T follicular helper cell (primary cell): ENCODE data around the gene MBLAC1.

Experiments used
- DNase-seq: peaks from one replicate; pipeline ENCODE4 v3.0.0-alpha.2; 2020; ENCODE audit warnings: low read depth

Gene MBLAC1

DNA sequence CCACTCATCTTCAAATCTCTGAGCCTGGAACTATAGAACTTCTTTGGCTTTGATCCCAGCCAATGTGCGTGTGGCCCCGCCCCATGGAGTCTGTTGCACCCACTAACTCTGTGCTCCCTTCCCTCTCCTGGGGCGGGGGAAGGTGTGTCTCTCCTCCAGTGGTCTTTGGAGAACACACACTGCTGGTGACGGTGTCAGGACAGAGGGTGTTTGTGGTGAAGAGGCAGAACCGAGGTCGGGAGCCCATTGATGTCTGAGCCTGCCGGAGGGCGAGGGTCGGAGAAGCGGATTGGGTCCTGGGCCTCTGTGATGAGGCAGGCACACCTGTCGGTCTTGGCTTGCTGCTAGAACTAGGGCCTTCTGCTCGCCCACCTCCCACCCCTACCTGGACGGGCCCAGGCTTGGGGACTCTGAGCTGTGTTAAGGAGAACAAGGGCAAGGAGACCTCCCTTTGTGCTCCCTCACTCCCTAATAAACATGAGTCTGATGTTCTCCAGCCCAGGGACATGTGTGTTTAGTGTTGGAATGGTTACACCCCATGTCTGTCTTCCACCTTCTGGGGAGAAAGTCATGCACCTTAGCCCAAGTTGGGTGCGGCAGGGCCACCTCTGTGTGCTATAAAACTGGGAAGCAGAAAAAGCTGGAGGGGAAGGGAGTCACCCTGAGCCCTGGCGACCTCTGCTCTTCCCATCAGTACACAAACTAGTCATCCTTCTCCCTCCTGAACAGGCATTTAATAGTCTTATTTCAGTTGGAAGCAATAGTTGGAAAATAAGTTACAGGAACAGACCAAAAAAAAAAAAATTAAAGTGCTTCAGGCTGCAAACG is 27.2 kb downstream of the MBLAC1 start:
- no peak for DNase-seq

DNA sequence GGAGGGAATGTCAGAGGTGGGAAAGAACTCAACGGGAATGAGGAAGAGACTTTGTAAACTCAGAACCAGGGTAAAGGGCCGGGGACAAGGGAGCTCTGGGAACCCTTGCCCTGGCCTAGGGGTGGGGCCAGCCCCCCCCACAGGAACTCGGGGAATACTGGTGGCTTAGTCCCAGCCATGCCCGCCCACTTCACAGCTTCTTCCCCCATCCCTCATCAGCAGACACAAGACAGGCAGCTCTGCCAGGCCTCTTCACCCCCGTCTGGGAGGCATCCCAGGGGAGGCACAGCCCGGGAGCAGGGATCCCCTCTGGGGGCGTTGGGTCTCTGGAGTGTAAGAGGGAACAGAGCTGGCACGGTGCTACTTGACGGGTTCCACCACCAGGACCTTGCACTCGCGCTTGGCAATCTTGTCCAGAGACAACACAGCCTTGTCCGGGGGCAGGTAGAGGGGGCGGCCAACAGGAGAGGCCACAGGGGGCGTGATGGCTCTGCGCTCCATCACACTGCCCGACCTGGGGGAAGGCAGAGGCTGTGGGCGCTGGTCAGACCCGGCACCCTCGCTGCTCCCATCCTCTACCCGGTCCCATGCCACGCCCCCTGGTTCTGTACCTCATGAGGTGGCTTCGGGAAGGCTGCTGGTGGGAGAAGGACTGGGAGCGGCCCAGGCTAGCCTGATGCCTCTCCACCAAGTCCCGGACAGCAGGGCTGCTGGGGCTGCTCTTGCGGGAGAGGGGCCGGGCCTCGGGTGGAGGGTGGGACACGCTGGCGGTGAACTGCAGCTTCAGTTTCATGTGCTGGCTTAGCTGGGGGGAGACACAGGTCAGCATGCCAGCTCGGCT is 28.1 kb downstream of the MBLAC1 start:
- DNase-seq, result no peak

DNA sequence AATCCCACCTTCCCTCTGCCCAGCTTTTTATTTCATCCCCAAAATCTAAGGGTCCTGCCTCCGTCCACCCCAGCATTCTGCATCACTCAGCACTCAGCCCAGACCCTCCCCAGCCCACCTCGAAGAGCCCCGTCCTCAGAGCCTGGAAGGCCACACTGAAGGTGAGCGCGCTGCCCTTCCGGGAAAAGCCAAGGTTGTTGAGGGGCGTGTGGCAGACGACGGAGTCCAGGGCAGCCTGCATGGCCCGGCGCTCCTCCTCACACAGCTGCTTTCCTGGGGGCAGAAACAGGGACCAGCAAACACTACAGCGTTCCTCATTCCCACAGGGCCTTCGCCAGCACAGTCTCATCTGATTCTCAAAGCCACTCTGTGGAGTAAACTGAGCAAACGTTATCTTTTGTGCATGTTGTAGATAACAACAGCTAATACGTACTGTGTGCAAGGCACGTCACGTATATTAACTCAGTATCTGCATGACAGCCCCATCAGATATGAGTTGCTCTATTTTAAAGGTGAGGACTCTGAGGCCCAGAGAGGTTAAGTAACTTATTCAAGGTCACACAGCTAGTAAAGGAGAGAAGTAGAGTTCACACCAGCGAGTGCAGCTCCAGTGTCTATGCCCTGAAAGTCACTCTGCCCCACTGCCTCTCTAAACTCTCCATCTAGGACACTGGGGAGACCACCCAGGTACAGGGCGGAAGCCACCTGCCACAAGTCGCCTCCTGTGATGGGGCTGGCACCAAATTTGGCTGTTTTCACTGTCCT is 29.0 kb downstream of the MBLAC1 start:
- DNase-seq, result no peak

GRCh38 chr7:100156331-100157068 is 29.7 kb downstream of the MBLAC1 start:
- no peak for DNase-seq

- DNase-seq, result no peak
Observed at GRCh38 chr7:100157069-100157333, 30.2 kb downstream of the MBLAC1 start.

- no peak for DNase-seq
Observed at GRCh38 chr7:100157334-100158228, 30.8 kb downstream of the MBLAC1 start.

- DNase-seq, result peak; percentile 83
Observed at GRCh38 chr7:100158229-100159098, 31.7 kb downstream of the MBLAC1 start, which contains the start of gene TRAPPC14. Gene TRAPPC14 (minus strand): TSS chr7:100158723. CDS start chr7:100158499, 224 bp downstream.

GRCh38 chr7:100159099-100159623 is 32.4 kb downstream of the MBLAC1 start:
- no peak for DNase-seq

DNA sequence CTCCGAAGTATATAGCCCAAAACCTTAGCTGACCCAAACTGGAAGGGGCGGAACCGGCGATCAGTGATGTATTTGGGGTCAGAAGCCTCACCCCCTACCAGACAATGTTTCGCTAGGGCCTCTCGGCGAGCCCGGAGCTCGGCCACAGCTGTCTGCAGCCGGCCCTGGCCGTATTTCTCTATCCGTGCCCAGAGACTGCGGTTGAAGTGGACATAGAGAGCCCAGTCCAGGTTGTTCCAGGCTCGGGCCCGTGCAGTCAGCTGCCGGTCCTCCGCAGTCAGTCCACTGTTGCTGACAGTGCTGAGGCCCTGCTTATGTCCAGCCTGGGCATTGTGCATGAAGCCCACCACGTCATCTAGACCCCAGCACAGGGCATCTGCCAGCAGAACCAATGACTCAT is 33.3 kb downstream of the MBLAC1 start:
- no peak for DNase-seq

DNA sequence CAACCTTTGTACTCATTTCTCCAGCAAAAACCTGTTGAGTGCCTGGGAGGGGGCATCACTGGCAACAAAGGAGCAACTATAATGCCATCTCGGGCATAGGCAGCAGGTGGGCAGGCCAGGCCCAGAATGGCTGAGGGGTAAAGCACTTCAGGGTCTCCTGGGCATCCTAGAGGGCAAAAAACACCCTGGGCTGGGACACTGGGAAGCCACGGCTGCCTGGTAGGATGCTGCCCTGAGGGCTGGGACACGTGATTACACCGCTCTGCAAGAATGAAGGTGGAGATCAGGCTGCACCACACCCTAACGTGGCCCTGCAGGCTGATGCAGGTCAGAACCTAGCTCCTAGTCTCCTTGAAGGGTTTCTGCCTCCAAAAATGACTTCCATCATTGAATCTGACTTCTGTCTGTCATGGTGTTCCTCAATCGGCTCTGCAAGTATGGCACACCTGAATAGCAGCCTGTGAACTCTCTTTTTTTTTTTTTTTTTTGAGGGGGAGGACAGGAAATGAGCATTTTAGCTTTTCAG is 36.3 kb downstream of the MBLAC1 start:
- no peak for DNase-seq

DNA sequence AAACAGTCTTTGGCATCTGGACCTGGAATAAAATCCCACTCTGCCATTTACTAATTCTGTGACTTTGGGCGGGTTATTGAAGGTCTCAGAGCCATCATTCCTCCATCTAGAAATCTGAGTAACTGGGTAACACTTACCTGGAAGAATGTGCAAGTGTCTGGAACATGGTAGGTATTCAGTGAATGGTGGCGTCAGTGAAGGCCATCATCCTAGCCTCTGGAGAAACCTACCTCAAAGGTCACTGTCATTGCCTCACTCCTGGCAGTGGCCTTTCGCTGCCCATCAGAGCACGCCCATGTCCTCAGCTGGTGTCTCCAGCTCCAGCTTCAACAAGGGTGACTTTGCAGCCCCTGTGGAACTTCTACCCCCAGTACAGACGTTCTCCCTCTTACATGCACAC is 37.1 kb downstream of the MBLAC1 start:
- no peak for DNase-seq

DNA sequence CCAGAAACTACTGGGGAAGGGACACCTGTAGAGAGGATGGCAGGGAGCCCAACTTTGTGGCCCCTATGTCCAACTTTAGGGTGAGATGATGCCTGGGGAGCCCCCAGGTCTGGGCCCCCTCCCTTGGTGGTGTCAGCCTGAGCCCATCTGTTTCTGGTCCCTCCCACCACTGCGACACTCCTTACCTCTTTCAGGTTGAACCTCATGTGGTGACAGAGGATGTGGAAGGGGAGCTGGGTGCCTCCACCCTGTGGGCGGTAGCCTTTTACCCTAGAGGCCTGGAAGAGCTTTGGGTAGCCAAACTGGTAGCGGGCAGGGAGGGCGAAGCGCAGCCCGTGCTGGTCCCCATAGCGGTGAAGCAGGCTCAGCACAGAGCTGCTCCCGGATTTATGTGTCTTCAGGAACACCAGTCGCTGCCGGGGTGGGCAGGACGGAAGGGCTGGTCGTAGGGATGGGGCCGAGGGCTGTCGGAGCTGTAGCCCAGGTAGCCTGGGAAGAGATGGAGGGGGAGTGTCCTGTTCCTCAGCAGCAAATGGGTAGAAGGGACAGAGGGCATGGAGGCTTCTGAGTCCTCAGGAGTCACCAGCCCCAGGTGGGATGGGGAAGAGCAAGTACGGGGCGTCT is 39.7 kb downstream of the MBLAC1 start:
- no peak for DNase-seq

DNA sequence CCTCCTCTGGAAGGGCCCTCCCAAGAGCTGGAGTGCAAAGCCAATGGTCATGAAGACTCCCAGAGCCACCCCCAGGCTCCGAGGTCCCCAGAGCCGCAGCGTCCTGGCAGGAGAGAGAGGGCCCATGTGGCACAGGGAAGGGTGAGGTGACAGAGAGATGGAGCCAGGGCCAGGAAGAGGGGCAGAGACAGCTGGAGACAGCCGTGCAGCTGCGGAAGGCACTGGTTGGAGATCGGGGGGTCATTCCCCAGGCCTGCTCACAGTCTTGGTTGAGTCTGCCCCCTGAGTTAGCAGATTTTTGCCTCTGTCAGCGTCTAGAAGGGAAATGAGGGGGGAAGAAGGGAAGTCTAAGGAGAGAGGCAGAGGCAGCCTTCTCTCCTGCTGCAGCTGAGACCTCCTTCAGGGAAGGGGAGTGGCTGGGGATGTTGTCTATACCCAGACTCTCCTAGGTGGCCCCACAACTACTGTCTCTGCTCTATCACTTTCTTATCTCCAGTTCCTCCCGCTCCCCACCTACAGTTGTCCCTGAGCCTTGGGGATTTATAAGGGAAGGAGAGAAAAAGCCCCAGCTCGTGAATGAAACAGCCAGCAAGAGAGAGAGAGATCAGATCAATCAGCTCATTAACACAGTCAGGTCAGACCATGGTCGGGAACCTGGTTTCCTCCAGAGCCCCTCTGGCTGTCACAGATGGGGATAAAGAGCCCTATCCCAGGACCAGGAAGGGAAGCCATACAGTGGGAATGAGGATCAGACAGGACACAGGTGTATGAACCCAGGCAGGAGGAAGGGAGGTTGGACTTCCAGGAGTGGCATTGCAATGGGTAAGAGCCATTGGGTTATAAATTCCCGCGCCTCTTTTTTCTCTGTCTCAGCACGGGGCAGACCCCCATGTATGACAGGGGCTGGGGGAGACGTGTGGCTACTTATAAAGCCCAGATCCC is 40.5 kb downstream of the MBLAC1 start:
- no peak for DNase-seq

GRCh38 chr7:100167912-100168323 is 41.2 kb downstream of the MBLAC1 start:
- DNase-seq, result no peak

GRCh38 chr7:100169147-100169850 is 42.5 kb downstream of the MBLAC1 start:
- DNase-seq, result no peak

DNA sequence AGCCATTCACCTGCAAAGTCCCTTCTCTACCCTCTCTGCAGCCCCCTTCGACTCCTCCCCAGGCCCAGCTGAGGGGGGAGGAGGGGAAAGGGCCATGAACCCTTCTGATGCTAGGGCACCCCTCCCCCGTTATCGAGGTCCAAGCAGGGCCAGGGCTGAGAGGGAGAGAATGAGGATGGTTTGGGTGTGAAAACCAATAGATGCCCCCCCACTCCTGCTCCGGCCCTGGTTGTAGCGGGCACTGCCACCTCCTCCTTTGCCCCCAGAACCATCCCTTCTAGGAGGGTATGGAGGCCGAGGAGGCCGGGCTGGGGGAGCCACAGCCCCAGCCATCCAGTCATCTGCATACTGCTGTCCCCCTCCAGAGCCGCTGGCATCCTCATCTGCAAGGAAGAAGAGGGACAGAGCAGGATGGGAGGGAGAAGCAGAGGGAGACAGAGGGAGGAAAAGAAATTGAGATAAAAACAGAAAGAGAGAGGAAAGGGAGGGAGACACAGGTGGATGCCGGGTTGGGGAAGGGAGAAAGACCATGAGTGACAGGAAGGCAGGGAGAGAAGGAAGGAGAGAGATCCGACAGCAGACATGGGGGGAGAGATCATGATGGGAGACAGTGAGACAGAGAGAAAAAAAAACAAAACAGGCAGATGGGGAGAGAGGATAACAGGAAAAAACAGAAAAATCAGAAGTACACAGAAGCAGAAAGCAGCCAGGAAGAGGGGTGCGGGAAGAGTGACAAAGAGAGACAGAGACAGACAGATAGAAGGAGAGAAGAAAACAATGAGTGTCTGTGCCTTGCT is 43.5 kb downstream of the MBLAC1 start:
- DNase-seq, result no peak
